HG03442 (cell line): ENCODE results near the gene CLDN6.

ENCODE experiments used
- ATAC-seq: cut with Tn5 transposase; IDR thresholded peaks from one replicate; pipeline ENCODE4 v1.9.1; 2021; ENCODE audit warnings: mild to moderate bottlenecking, moderate library complexity; ENCODE audit not compliant: unreplicated experiment

The CLDN6 gene

GRCh38 chr16:3029491-3030221, 11.7 kb upstream of the CLDN6 start:
- no peak for ATAC-seq

GRCh38 chr16:3028716-3029319, 10.8 kb upstream of the CLDN6 start:
- no peak for ATAC-seq

- no peak for ATAC-seq
These were observed 10.2 kb upstream of the CLDN6 start for GRCh38 chr16:3027983-3028715.

GRCh38 chr16:3027489-3027795, 9.5 kb upstream of the CLDN6 start:
- ATAC-seq: no peak

- ATAC-seq: no peak
These were observed 8.9 kb upstream of the CLDN6 start for GRCh38 chr16:3026609-3027488.

GRCh38 chr16:3026003-3026378, 8.0 kb upstream of the CLDN6 start:
- no peak for ATAC-seq

- ATAC-seq: no peak
These were observed 7.3 kb upstream of the CLDN6 start for GRCh38 chr16:3025032-3026002.

GRCh38 chr16:3023669-3024478, 5.9 kb upstream of the CLDN6 start, which contains the start of the genes HCFC1R1 and THOC6:
HCFC1R1 (minus strand) TSS chr16:3023942; CDS start chr16:3023941, 1 bp downstream.
THOC6 (plus strand) TSS chr16:3024035; CDS start chr16:3024327, 292 bp downstream.
- ATAC-seq: peak; percentile 66

GRCh38 chr16:3023415-3023668, 5.4 kb upstream of the CLDN6 start:
- no peak for ATAC-seq

- ATAC-seq: no peak
These were observed 4.9 kb upstream of the CLDN6 start for GRCh38 chr16:3022684-3023414.

GRCh38 chr16:3022208-3022683, 4.3 kb upstream of the CLDN6 start:
- ATAC-seq: no peak

- ATAC-seq: no peak
These were observed 3.6 kb upstream of the CLDN6 start for GRCh38 chr16:3021449-3022207.

GRCh38 chr16:3020604-3021448, 2.8 kb upstream of the CLDN6 start:
- ATAC-seq: no peak

GRCh38 chr16:3020247-3020603, 2.2 kb upstream of the CLDN6 start, which contains the start of gene TNFRSF12A:
TNFRSF12A (plus strand) TSS chr16:3020368; CDS start chr16:3020398, 30 bp downstream.
- ATAC-seq: no peak

GRCh38 chr16:3019594-3020246, 1.7 kb upstream of the CLDN6 start:
- ATAC-seq: no peak

- no peak for ATAC-seq
These were observed 639 bp downstream of the CLDN6 start for GRCh38 chr16:3017344-3017743.
